ENCODE measurements around the gene THSD4.

- TF ChIP-seq CTCF (IDR thresholded peaks at IDR 0.05) (no peak), POLR2A (IDR thresholded peaks at IDR 0.05) (no peak)
These were observed 476.9 kb downstream of the THSD4 start for GRCh38 chr15:71592203-71592602.

All from sigmoid colon (tissue), 3 donors.